HEK293 (cell line): ENCODE results near the gene NOL4L.

Source experiments
- MEIS1 ChIP-seq: sonication (generic); formaldehyde crosslinking; IDR thresholded peaks from 2 replicates; pipeline ENCODE4 v1.8.1; 2022; ENCODE audit warnings: missing genetic modification reagents, mild to moderate bottlenecking, borderline replicate concordance
- ZBTB8A ChIP-seq: fragments of 450-650 bp; formaldehyde crosslinking; IDR thresholded peaks from 2 replicates; pipeline ENCODE4 v1.5.1; 2016; ENCODE audit warnings: missing biosample characterization, missing genetic modification characterization
- ZFP3 ChIP-seq: fragments of 450-650 bp; formaldehyde crosslinking; IDR thresholded peaks from 2 replicates; pipeline ENCODE4 v1.5.1; 2016; ENCODE audit warnings: low read depth, missing biosample characterization, missing genetic modification characterization
- TF ChIP-seq, protein P1 (sequence below): fragments of 450-650 bp; formaldehyde crosslinking; IDR thresholded peaks from 2 replicates; pipeline ENCODE4 v1.5.1; 2016; ENCODE audit warnings: missing biosample characterization, missing genetic modification characterization

DNA sequence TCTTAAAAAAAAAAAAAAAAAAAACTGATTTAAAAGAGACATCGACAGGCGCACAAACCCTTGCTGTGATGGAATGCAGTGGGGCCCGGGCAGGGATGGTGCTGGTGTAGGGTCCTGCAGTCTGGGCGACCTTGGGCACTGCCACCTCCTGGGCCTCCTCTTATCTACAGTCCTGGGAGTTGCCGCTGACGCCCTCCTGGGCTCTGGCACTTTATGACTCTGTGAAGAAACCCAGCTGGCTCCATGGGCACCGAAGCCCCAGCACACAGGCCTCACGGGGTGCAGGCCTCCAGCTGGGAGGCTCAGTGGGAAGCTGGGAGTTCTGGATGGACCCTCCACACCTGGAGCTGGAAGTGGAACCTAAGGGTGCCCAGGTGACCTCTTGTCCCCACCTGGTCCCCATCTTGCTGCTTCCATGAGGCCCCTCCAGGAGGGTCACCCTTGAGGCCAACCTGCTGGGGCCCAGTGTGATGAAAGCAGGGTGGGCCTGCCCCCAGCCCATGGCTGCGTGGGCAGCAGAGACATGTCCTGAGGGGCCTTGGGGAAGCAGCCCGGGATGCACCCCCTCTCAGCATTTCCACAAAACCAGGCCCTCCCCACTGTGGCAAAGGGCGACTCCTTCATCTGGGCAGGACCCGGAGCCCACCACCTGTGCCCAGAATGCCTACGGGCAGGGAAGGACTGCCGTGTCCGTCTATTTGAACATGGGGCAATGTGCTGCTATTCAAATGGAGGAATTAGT, 122.1 kb downstream of the NOL4L start:
- TF ChIP-seq ZFP3 (tag by site-specific recombination): no peak
- no peak for TF ChIP-seq ZBTB8A (tag by site-specific recombination)
- TF ChIP-seq, protein P1, sequence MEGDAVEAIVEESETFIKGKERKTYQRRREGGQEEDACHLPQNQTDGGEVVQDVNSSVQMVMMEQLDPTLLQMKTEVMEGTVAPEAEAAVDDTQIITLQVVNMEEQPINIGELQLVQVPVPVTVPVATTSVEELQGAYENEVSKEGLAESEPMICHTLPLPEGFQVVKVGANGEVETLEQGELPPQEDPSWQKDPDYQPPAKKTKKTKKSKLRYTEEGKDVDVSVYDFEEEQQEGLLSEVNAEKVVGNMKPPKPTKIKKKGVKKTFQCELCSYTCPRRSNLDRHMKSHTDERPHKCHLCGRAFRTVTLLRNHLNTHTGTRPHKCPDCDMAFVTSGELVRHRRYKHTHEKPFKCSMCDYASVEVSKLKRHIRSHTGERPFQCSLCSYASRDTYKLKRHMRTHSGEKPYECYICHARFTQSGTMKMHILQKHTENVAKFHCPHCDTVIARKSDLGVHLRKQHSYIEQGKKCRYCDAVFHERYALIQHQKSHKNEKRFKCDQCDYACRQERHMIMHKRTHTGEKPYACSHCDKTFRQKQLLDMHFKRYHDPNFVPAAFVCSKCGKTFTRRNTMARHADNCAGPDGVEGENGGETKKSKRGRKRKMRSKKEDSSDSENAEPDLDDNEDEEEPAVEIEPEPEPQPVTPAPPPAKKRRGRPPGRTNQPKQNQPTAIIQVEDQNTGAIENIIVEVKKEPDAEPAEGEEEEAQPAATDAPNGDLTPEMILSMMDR (tag by site-specific recombination): no peak
- no peak for TF ChIP-seq MEIS1 (CRISPR knock-in tag)
